Neural crest cell (in vitro differentiated cells): ENCODE data around the gene FRAS1. TPM values are rescaled to one million over a fixed set of nuclear protein-coding genes. Genes with fewer than 3 reads are reported as not detected.

Experiments
- DNase-seq: peaks from one replicate; pipeline ENCODE4 v3.0.0; 2021; ENCODE audit warnings: low read depth, mixed read lengths, low spot score
- H3K27ac Mint-ChIP-seq: one replicate; pipeline ENCODE4 v1.8.0; 2021; ENCODE audit warnings: mild to moderate bottlenecking, mixed read lengths; ENCODE audit not compliant: unreplicated experiment
- H3K27me3 Mint-ChIP-seq: 2 replicates; pipeline ENCODE4 v1.8.0; 2021; ENCODE audit warnings: low read depth, mild to moderate bottlenecking, mixed read lengths
- H3K36me3 Mint-ChIP-seq: 2 replicates; pipeline ENCODE4 v1.8.0; 2021; ENCODE audit warnings: low read depth, mild to moderate bottlenecking, mixed read lengths
- H3K4me1 Mint-ChIP-seq: 2 replicates; pipeline ENCODE4 v1.8.0; 2021; ENCODE audit warnings: mixed read lengths
- H3K4me3 Mint-ChIP-seq: one replicate; pipeline ENCODE4 v1.8.0; 2021; ENCODE audit warnings: mild to moderate bottlenecking, mixed read lengths
- H3K9me3 Mint-ChIP-seq: 2 replicates; pipeline ENCODE4 v1.8.0; 2021; ENCODE audit warnings: mixed read lengths
- total RNA-seq: library from RNA; stranded (reverse); gene quantifications from 2 replicates; pipeline ENCODE4 v1.2.1, GENCODE V29; 2021
- TF ChIP-seq, protein P1 (sequence below): fragments of 200-600 bp; sonication (generic); conservative IDR thresholded peaks from 2 replicates; pipeline ENCODE4 v1.5.0; 2021; ENCODE audit warnings: antibody characterized with exemption, mild to moderate bottlenecking

FRAS1 gene
- total RNA-seq, 1 donor from 2014 or later = 8.4 TPM

DNA sequence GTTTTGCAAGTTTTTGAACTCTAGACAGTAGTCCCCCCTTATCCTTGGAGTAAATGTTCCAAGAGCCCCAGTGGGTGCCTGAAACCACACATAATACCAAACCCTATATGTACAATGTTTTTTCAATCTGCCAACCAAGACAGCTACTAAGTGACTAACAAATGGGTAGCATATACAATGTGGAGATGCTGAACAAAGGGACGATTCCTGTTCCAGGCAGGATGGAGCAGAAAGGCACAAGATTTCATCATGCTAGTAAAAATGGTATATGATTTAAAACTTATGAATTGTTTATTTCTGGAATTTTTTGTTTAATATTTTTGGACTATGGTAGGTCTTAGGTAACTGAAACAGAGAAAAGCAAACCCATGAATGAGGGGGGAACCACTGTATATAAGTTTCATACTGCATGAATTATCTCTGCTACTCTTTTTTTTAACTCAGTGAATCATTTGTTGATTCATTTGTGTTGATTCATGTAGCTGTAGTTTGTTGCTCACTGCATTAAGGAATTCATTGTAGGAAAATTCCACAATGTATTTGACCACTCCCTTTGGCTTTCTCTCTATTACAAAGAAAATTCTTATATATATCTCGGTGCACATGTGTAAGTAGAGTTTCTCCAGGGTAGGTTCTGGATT lies 472.6 kb downstream of the FRAS1 start:
- TF ChIP-seq, protein P1, sequence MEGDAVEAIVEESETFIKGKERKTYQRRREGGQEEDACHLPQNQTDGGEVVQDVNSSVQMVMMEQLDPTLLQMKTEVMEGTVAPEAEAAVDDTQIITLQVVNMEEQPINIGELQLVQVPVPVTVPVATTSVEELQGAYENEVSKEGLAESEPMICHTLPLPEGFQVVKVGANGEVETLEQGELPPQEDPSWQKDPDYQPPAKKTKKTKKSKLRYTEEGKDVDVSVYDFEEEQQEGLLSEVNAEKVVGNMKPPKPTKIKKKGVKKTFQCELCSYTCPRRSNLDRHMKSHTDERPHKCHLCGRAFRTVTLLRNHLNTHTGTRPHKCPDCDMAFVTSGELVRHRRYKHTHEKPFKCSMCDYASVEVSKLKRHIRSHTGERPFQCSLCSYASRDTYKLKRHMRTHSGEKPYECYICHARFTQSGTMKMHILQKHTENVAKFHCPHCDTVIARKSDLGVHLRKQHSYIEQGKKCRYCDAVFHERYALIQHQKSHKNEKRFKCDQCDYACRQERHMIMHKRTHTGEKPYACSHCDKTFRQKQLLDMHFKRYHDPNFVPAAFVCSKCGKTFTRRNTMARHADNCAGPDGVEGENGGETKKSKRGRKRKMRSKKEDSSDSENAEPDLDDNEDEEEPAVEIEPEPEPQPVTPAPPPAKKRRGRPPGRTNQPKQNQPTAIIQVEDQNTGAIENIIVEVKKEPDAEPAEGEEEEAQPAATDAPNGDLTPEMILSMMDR = no peak
- no peaks in the 10 kb centered on the region for H3K27me3 Mint-ChIP-seq
- no peak for DNase-seq
- peaks cover 3% of the 10 kb centered on the region for H3K9me3 Mint-ChIP-seq
- peaks cover 15% of the 10 kb centered on the region for H3K4me1 Mint-ChIP-seq
- no peak overlapping the region for H3K27ac Mint-ChIP-seq
- H3K4me3 Mint-ChIP-seq = no peak overlapping the region
- no peaks in the 10 kb centered on the region for H3K36me3 Mint-ChIP-seq

DNA sequence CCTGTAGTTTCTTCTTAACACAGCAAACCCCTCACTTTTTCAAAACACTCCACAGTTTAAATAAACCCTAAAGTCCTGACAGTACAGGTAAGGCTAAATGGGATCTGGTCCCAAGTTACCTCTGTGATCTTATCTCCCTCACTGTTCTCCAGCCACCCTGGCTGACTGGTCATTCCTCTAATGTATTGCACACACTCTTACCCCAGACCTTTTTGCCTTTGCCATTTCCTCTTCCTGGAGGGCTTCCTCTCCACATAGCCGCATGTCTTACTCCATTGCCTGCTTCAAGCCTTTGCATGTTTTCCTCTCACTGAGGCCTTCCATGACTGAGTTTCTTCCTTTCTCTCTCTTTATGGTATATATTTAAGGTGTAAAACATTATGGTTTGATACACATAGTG lies 474.9 kb downstream of the FRAS1 start:
- TF ChIP-seq, protein P1 = no peak
- DNase-seq = no peak

DNA sequence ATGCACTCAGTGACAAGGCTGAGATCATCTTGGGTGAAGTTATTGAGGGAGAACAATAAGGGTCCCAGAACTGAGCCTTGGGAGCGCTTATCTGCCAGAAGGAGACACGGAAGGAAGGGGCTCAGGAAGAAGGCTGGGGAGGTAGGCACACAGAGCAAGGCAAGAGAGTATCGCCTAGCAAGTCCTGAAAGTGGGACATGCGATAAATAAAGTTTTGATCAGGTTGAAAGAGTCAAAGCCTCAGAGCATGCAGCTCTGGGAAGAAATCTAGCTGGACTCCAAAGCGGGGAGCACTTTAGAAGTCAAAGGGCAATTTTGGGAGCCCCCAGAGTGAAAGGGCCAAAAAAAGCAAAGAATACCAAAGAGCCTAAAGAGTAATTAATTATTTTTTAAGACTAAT lies 476.7 kb downstream of the FRAS1 start:
- TF ChIP-seq, protein P1 = no peak
- H3K27me3 Mint-ChIP-seq = no peaks in the 10 kb centered on the region
- H3K9me3 Mint-ChIP-seq = peaks cover 5% of the 10 kb centered on the region
- H3K27ac Mint-ChIP-seq = peak overlapping the region; percentile 57
- no peak overlapping the region for H3K4me3 Mint-ChIP-seq
- no peak for DNase-seq
- H3K36me3 Mint-ChIP-seq = peaks cover 4% of the 10 kb centered on the region
- peaks cover 24% of the 10 kb centered on the region for H3K4me1 Mint-ChIP-seq

More for the DNA sequence above, 474.9 kb downstream of the FRAS1 start:
- Mint-ChIP-seq H3K36me3 (peaks cover 4% of the 10 kb centered on the region), H3K9me3 (peaks cover 3% of the 10 kb centered on the region), H3K27me3 (no peaks in the 10 kb centered on the region), H3K27ac (no peak overlapping the region), H3K4me1 (peaks cover 24% of the 10 kb centered on the region), H3K4me3 (no peak overlapping the region)

DNA sequence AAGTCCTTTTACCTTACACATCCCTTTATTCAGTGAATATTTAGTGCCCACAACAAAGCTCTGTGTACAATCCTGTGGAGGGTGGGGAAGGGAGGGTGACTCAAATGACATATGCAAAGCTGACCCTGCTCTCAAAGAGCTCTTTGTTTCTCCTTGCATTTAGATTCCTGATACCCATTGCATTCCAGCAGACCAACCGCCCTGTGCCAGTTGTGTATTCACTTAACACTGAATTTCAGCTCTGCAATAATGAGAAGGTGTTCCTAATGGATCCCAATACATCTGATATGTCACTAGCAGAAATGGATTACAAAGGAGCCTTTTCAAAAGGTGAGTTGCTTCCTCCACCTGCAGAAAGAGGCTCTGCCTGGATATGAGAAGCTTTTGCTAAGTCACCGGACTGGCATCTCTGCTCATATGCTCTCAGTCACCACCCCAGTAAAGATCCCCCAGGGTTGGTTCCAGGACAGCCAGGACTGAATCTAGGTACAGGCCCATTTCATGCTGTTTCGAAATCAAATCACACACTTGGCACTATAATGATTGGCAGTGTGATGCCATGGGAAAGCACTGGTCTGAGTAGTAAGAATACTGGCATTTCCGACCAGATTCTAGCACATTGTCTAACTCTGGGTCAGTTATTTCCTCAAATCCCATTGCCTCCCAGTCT lies 477.3 kb downstream of the FRAS1 start:
- H3K9me3 Mint-ChIP-seq = peaks cover 5% of the 10 kb centered on the region

DNA sequence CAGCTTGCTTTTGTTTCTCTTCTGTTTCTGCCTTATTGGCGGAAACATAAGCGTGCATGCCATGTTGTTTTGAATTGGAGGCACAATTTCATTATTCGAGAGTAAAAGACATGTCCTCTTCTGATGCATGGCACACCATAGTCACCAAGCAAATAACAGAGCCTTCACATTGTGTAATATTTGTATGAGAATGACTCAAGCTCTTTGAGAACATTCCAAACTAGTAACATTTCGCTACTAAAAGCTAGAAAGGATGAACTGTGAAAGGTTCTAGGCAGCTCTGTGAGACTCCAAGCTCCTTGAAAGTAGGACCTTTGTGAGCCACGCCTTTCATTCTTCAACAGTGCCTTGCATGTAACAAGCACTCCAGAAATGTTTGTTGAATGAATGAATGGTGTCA lies 485.2 kb downstream of the FRAS1 start:
- no peak for DNase-seq
- peaks cover 4% of the 10 kb centered on the region for H3K9me3 Mint-ChIP-seq
- H3K27me3 Mint-ChIP-seq = peaks cover 3% of the 10 kb centered on the region
- H3K36me3 Mint-ChIP-seq = peaks cover 4% of the 10 kb centered on the region
- TF ChIP-seq, protein P1 = no peak
- no peak overlapping the region for H3K4me3 Mint-ChIP-seq
- no peak overlapping the region for H3K27ac Mint-ChIP-seq
- H3K4me1 Mint-ChIP-seq = peaks cover 10% of the 10 kb centered on the region

More for the DNA sequence above, 477.3 kb downstream of the FRAS1 start:
- H3K27ac Mint-ChIP-seq = no peak overlapping the region
- no peak overlapping the region for H3K4me3 Mint-ChIP-seq
- no peaks in the 10 kb centered on the region for H3K27me3 Mint-ChIP-seq
- no peak for DNase-seq
- peaks cover 24% of the 10 kb centered on the region for H3K4me1 Mint-ChIP-seq
- TF ChIP-seq, protein P1 = no peak
- peaks cover 4% of the 10 kb centered on the region for H3K36me3 Mint-ChIP-seq
